BE2C (cell line): Measurements from ENCODE around the gene CHST11.

Source experiments
- DNase-seq: peaks from one replicate; pipeline ENCODE4 v3.0.0-alpha.2; 2020
- H3K27me3 ChIP-seq: fragments of 250-450 bp; sonication (Bioruptor Pico); 2 replicates; pipeline ENCODE4 v1.5.1; 2020; ENCODE audit warnings: mild to moderate bottlenecking
- H3K36me3 ChIP-seq: fragments of 250-450 bp; sonication (Bioruptor Pico); 2 replicates; pipeline ENCODE4 v1.5.1; 2020; ENCODE audit warnings: mild to moderate bottlenecking
- H3K4me1 ChIP-seq: fragments of 250-450 bp; sonication (Bioruptor Pico); 2 replicates; pipeline ENCODE4 v1.5.1; 2020
- H3K4me3 ChIP-seq: 2 replicates; pipeline ENCODE4 v1.5.1; 2011; ENCODE audit warnings: low read depth, low read length
- H3K9me3 ChIP-seq: fragments of 250-450 bp; sonication (Bioruptor Pico); 2 replicates; pipeline ENCODE4 v1.5.1; 2020
- TF ChIP-seq, protein P1 (sequence below): IDR thresholded peaks from 2 replicates; pipeline ENCODE4 v1.5.1; 2012; ENCODE audit warnings: mild to moderate bottlenecking, low read depth, low read length

The CHST11 gene

DNA sequence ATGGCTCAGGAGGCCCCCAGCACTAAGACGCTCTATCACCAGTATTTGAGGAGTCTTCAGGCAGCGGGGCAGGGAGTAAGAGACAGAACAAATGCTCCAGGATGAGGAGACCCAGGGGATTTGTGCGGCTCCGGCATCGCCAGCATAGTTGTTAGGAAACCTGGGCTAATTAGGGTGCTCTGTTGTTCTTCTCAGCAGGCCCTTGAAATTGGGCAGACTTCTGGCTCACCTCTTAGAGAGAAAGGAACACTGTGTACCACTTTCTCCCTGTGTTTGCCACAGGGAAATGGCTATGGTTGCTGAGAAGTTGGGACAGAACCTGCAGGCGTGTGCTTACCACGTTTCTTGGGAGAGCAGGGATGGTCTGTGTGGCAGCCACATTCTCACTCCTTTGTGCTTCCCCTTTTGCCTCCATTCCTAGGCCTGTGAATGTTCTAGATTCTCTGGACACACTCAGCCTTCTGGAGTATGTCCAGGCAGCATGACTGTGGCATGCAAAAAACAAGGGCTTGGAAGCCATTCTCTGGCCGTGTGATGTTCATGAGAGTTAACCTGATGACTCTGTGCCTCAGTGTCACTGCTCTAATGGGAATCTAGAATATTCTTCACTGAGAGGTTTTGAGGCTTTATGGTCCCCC is 109.0 kb downstream of the CHST11 start:
- H3K9me3 ChIP-seq = no peaks in the 10 kb centered on the region
- TF ChIP-seq, protein P1, sequence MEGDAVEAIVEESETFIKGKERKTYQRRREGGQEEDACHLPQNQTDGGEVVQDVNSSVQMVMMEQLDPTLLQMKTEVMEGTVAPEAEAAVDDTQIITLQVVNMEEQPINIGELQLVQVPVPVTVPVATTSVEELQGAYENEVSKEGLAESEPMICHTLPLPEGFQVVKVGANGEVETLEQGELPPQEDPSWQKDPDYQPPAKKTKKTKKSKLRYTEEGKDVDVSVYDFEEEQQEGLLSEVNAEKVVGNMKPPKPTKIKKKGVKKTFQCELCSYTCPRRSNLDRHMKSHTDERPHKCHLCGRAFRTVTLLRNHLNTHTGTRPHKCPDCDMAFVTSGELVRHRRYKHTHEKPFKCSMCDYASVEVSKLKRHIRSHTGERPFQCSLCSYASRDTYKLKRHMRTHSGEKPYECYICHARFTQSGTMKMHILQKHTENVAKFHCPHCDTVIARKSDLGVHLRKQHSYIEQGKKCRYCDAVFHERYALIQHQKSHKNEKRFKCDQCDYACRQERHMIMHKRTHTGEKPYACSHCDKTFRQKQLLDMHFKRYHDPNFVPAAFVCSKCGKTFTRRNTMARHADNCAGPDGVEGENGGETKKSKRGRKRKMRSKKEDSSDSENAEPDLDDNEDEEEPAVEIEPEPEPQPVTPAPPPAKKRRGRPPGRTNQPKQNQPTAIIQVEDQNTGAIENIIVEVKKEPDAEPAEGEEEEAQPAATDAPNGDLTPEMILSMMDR = no peak
- no peaks in the 10 kb centered on the region; the same call in 1 of the 2 replicates for H3K36me3 ChIP-seq
- no peak for DNase-seq
- H3K27me3 ChIP-seq = no peaks in the 10 kb centered on the region
- no peak overlapping the region for H3K4me3 ChIP-seq
- 0 out of 2 replicates have a peak, but pooled peaks cover 3% of the 10 kb centered on the region for H3K4me1 ChIP-seq

DNA sequence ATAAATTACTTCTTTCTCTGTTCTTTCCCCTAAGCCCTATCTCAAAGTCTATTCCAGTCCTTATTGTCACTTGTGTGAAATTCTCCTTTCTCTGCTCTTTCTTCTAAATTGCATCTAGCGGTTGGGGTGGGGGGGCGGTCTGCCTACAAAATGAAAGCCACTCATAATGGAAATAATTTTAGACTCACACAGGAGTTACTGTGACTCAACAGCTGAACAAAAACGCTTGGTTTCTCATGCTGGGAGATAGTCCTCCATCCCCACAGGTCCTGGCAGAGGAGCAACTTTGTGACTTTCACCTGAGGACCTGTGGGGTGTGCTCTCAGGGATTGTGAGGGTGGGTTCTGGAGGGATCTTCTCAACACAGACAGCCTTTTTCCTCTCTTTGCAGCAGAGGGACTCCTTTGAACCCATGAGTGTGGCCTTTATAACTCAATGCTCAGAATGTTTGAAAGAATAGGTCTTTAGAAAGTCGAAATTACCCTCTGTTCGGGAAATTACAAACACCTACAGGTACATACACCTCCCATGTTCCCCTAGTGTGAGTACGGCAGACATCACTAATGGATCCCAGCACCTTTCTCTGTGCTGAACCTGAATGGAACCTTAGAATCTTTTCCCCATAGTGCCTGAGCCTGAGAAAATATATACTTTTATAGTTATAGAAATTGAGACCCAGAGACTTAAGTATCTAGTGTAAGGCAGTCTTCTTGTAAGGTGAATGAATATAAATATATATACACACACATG is 109.7 kb downstream of the CHST11 start:
- Histone ChIP-seq H3K9me3 (no peaks in the 10 kb centered on the region), H3K4me1 (0 out of 2 replicates have a peak, but pooled peaks cover 3% of the 10 kb centered on the region), H3K36me3 (no peaks in the 10 kb centered on the region; the same call in 1 of the 2 replicates), H3K27me3 (no peaks in the 10 kb centered on the region), H3K4me3 (no peak overlapping the region)
- TF ChIP-seq, protein P1 = no peak
- DNase-seq = no peak

DNA sequence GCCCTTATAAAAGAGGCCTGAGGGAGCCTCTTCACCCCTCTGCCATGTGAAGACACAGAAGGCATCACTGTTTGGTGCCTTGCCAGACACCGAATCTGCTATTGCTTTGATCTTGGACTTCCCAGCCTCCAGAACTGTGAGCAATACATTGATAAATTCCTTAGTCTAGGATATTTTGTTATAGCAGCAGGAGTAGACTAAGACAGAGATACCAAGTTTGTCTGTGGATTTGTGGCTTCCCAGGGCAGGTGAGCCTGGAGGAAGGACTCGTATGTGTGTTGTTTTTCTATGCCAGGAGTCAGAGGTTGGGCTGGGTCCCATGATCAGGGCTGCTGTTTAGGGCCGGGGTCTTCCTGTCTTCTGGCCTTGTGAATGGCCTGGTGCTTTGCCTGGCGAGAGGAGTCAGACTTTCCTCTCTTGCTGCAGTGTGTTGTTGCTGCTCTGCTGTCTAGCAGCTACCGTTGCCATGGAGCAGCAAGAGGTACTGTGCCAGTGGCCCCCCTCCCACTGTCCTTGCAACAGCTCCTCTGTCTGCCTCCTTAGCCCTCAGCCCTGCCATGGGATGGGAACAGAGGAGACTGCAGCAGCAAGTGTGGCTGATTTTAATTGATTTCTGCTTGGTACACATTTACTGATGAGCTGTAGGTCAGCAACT is 111.2 kb downstream of the CHST11 start:
- no peaks in the 10 kb centered on the region for H3K9me3 ChIP-seq
- no peaks in the 10 kb centered on the region; the same call in 1 of the 2 replicates for H3K36me3 ChIP-seq
- TF ChIP-seq, protein P1 = no peak
- 0 out of 2 replicates have a peak, but pooled peaks cover 3% of the 10 kb centered on the region for H3K4me1 ChIP-seq
- no peak for DNase-seq
- no peaks in the 10 kb centered on the region for H3K27me3 ChIP-seq
- no peak overlapping the region for H3K4me3 ChIP-seq

DNA sequence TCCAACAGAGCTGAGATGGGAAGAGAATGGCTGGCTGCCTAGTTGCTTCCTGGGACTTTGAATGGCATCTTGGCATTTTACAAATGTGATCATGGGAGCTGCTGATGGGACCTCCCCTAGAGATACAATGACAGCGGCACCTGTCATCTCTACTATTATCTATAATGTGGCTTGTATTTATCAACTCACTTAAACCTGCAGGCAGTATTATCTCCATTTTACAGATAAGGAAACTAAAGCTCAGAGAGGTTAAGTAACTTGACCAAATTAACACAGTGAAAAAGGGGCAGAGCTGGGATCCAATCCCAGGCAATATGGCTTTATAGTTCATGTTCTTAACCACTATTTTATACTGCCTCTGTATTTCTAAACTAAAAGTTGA is 111.7 kb downstream of the CHST11 start:
- TF ChIP-seq, protein P1 = no peak
- DNase-seq = no peak
- Histone ChIP-seq H3K9me3 (no peaks in the 10 kb centered on the region), H3K4me1 (0 out of 2 replicates have a peak, but pooled peaks cover 3% of the 10 kb centered on the region), H3K36me3 (no peaks in the 10 kb centered on the region; the same call in 1 of the 2 replicates), H3K4me3 (no peak overlapping the region), H3K27me3 (no peaks in the 10 kb centered on the region)

DNA sequence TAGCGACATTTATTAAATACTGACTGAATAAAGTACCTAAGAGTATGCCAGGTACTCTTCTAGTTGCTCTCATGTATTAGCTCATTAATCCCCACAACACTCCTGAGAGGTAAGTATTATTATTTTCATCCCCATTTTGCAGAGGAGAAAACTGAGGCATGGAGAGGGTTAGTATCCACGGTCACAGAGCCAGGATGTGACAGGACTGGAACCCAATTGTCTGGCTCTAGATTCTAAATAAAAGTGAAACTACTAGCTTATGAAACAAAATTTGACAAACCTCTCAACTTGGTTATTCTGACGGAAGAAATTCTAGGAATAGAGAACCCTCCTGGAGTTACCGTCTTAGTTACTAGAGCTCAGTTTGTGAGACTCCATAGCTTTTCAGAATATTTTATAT is 112.2 kb downstream of the CHST11 start:
- no peak for DNase-seq
- TF ChIP-seq, protein P1 = no peak
- H3K9me3 ChIP-seq = no peaks in the 10 kb centered on the region
- 0 out of 2 replicates have a peak, but pooled peaks cover 3% of the 10 kb centered on the region for H3K4me1 ChIP-seq
- no peak overlapping the region for H3K4me3 ChIP-seq
- H3K27me3 ChIP-seq = no peaks in the 10 kb centered on the region
- H3K36me3 ChIP-seq = no peaks in the 10 kb centered on the region; the same call in 1 of the 2 replicates
